Endothelial cell (in vitro differentiated cells): ENCODE data around the gene SP2. TPM values are rescaled to one million over a fixed set of nuclear protein-coding genes. Genes with fewer than 3 reads are reported as not detected.
"Not testable (repeated sequence)": the region's sequence is repeated elsewhere in the genome, so short reads cannot be mapped to it uniquely, and the experiment has no call there.

Experiments used
- DNase-seq: peaks from one replicate; pipeline ENCODE4 v3.0.0; 2021; ENCODE audit warnings: low spot score
- H3K27ac Mint-ChIP-seq: one replicate; pipeline ENCODE4 v1.8.0; 2021; ENCODE audit warnings: mixed read lengths, inconsistent platforms; ENCODE audit not compliant: unreplicated experiment
- H3K27me3 Mint-ChIP-seq: one replicate; pipeline ENCODE4 v1.8.0; 2021; ENCODE audit warnings: mild to moderate bottlenecking, moderate library complexity, mixed read lengths, inconsistent platforms; ENCODE audit not compliant: unreplicated experiment
- H3K36me3 Mint-ChIP-seq: one replicate; pipeline ENCODE4 v1.8.0; 2021; ENCODE audit warnings: mild to moderate bottlenecking, low read depth, mixed read lengths, inconsistent platforms; ENCODE audit not compliant: unreplicated experiment
- H3K4me1 Mint-ChIP-seq: one replicate; pipeline ENCODE4 v1.8.0; 2021; ENCODE audit warnings: mild to moderate bottlenecking, mixed read lengths, inconsistent platforms; ENCODE audit not compliant: unreplicated experiment
- H3K4me3 Mint-ChIP-seq: one replicate; pipeline ENCODE4 v1.8.0; 2021; ENCODE audit warnings: mild to moderate bottlenecking, mixed read lengths, inconsistent platforms; ENCODE audit not compliant: unreplicated experiment
- H3K9me3 Mint-ChIP-seq: one replicate; pipeline ENCODE4 v1.8.0; 2021; ENCODE audit warnings: mixed read lengths, inconsistent platforms; ENCODE audit not compliant: unreplicated experiment
- total RNA-seq: library from RNA; stranded (reverse); fragmentation: NEBNext Ultra II Directional; extraction: Animal tissue kit (Norgen Biotek cat#: 25700); gene quantifications from one replicate; pipeline ENCODE4 v1.2.1, GENCODE V29; 2021; ENCODE audit not compliant: unreplicated experiment
- TF ChIP-seq, protein P1 (sequence below): fragments of 200-600 bp; sonication (generic); IDR thresholded peaks from one replicate; pipeline ENCODE4 v1.5.0; 2021; ENCODE audit warnings: antibody characterized with exemption; ENCODE audit not compliant: unreplicated experiment

Gene SP2
- total RNA-seq, 1 donor from 2014 or later: 12.4 TPM

GRCh38 chr17:47918991-47919390 lies 23.0 kb downstream of the SP2 start:
- H3K4me3 Mint-ChIP-seq: no peak overlapping the region
- H3K4me1 Mint-ChIP-seq: peaks cover 22% of the 10 kb centered on the region
- H3K27ac Mint-ChIP-seq: no peak overlapping the region
- H3K36me3 Mint-ChIP-seq: peaks cover 18% of the 10 kb centered on the region
- no peaks in the 10 kb centered on the region for H3K9me3 Mint-ChIP-seq
- TF ChIP-seq, protein P1, sequence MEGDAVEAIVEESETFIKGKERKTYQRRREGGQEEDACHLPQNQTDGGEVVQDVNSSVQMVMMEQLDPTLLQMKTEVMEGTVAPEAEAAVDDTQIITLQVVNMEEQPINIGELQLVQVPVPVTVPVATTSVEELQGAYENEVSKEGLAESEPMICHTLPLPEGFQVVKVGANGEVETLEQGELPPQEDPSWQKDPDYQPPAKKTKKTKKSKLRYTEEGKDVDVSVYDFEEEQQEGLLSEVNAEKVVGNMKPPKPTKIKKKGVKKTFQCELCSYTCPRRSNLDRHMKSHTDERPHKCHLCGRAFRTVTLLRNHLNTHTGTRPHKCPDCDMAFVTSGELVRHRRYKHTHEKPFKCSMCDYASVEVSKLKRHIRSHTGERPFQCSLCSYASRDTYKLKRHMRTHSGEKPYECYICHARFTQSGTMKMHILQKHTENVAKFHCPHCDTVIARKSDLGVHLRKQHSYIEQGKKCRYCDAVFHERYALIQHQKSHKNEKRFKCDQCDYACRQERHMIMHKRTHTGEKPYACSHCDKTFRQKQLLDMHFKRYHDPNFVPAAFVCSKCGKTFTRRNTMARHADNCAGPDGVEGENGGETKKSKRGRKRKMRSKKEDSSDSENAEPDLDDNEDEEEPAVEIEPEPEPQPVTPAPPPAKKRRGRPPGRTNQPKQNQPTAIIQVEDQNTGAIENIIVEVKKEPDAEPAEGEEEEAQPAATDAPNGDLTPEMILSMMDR: no peak
- H3K27me3 Mint-ChIP-seq: peaks cover 5% of the 10 kb centered on the region
- no peak for DNase-seq

- H3K9me3 Mint-ChIP-seq, H3K27ac Mint-ChIP-seq, DNase-seq, H3K4me3 Mint-ChIP-seq, H3K27me3 Mint-ChIP-seq: not testable (repeated sequence)
- peaks cover 18% of the 10 kb centered on the region for H3K36me3 Mint-ChIP-seq
- peaks cover 18% of the 10 kb centered on the region for H3K4me1 Mint-ChIP-seq
These were observed 23.9 kb downstream of the SP2 start for GRCh38 chr17:47919889-47920288.

GRCh38 chr17:47924785-47925677 lies 29.0 kb downstream of the SP2 start:
- TF ChIP-seq, protein P1: no peak
- H3K36me3 Mint-ChIP-seq: peaks cover 33% of the 10 kb centered on the region
- no peak overlapping the region for H3K27ac Mint-ChIP-seq
- peaks cover 12% of the 10 kb centered on the region for H3K27me3 Mint-ChIP-seq
- H3K9me3 Mint-ChIP-seq: no peaks in the 10 kb centered on the region
- no peak for DNase-seq
- H3K4me1 Mint-ChIP-seq: peaks cover 3% of the 10 kb centered on the region
- no peak overlapping the region for H3K4me3 Mint-ChIP-seq

DNA sequence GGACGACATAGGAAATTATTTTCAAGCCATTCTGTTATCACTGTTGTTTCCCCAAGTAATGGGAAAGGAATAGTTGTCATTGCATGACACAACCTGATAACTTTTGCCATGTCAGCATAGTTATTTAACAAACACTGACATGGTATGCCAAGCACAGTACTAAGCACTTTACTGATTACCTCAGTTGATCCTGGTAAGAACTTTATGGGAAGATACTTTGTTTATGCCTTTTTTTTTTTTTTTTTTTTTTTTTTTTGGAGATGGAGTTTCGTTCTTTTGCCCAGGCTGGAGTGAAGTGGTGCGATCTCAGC lies 29.6 kb downstream of the SP2 start:
- H3K4me1 Mint-ChIP-seq: peaks cover 3% of the 10 kb centered on the region

GRCh38 chr17:47927821-47928400 lies 31.9 kb downstream of the SP2 start:
- Mint-ChIP-seq H3K27ac (no peak overlapping the region), H3K4me1 (peaks cover 3% of the 10 kb centered on the region), H3K9me3 (no peaks in the 10 kb centered on the region), H3K27me3 (peaks cover 7% of the 10 kb centered on the region), H3K36me3 (peaks cover 31% of the 10 kb centered on the region), H3K4me3 (no peak overlapping the region)
- TF ChIP-seq, protein P1: no peak
- DNase-seq: no peak

More for the DNA sequence above, 29.6 kb downstream of the SP2 start:
- Mint-ChIP-seq H3K4me3 (no peak overlapping the region), H3K27ac (no peak overlapping the region), H3K36me3 (peaks cover 35% of the 10 kb centered on the region), H3K9me3 (no peaks in the 10 kb centered on the region), H3K27me3 (peaks cover 12% of the 10 kb centered on the region)
- DNase-seq: no peak
- TF ChIP-seq, protein P1: no peak
